Measurements from ENCODE around the gene AP2A1. TPM values are rescaled to one million over a fixed set of nuclear protein-coding genes. Genes with fewer than 3 reads are reported as not detected.

The AP2A1 gene
- total and polyA plus RNA-seq, 9 of the 15 experiments (the other 6 are each of a cell fraction or from before 2014, with no cell fraction given) = 0.55 to 150 (median 31.9) TPM

GRCh38 chr19:49791776-49792445, 25.1 kb downstream of the AP2A1 start (continued):
- TF ChIP-seq TCF7 (IDR thresholded peaks at IDR 0.05; ENCODE audit: borderline replicate concordance) (no peak), HIVEP1 (CRISPR knock-in tag; IDR thresholded peaks at IDR 0.05) (no peak), POLR2G (IDR thresholded peaks at IDR 0.05; ENCODE audit: low read depth, low read length) (0 out of 2 replicates have a peak, but pooled peaks have one; percentile 25), CXXC5 (CRISPR knock-in tag; IDR thresholded peaks at IDR 0.05) (no peak), GABPB1 (CRISPR knock-in tag; IDR thresholded peaks at IDR 0.05) (no peak)

GRCh38 chr19:49792829-49793560, 26.2 kb downstream of the AP2A1 start:
- no peak for ATAC-seq
- ChIA-PET CTCF (ENCODE audit: low intra/inter-chr PET ratio) (no interaction called here), POLR2A (interaction anchor here (1.0 kb wide), 1 partner anchor 27 kb away, joined by 3 read pairs; no protein-coding TSS in a partner anchor)
- Histone ChIP-seq H3K4me3 (no peak overlapping the region), H3K9me3 (replicated peaks; ENCODE audit: control insufficient read depth, insufficient read depth, low read depth, low read length) (no peaks in the 10 kb centered on the region), H3K9ac (ENCODE audit: insufficient read depth in 1 of 2, low read depth in 2 of 2, low read length in 2 of 2) (0 out of 4 replicates have a peak overlapping the region, but pooled peaks of 1 of the 2 experiments have one; percentile 61), H2AFZ (ENCODE audit: low read depth, low read length) (no peak overlapping the region), H3K4me1 (replicated peaks in 1 of 2; ENCODE audit: control insufficient read depth in 2 of 2, insufficient read depth in 2 of 2, low read length in 2 of 2) (peaks cover 0 to 32% of the 10 kb centered on the region in 2 experiments; a peak in 3 of 5 replicates), H3K27me3 (ENCODE audit: control insufficient read depth in 2 of 2, insufficient read depth in 2 of 2, low read length in 2 of 2) (no peaks in the 10 kb centered on the region), H3K9me1 (ENCODE audit: control insufficient read depth, insufficient read depth, low read length) (no peaks in the 10 kb centered on the region), H4K20me1 (replicated peaks; ENCODE audit: control insufficient read depth, insufficient read depth, low read length) (no peaks in the 10 kb centered on the region; the same call in 1 of the 2 replicates), H3K4me2 (ENCODE audit: insufficient read depth, low read length) (no peak overlapping the region), H3K27ac (ENCODE audit: extremely low read depth, low read depth, low read length) (no peak overlapping the region; the same call in 2 of the 3 replicates), H3K36me3 (ENCODE audit: control insufficient read depth, insufficient read depth, low read length) (peaks cover 88% of the 10 kb centered on the region), H3K79me2 (ENCODE audit: control insufficient read depth, insufficient read depth, low read length) (peaks cover 10% of the 10 kb centered on the region)
- TF ChIP-seq ZNF639 (CRISPR knock-in tag; conservative IDR thresholded peaks at IDR 0.05 in 1 of 2, IDR thresholded peaks at IDR 0.05 in 1 of 2) (no peak), ZNF695 (CRISPR knock-in tag; IDR thresholded peaks at IDR 0.05) (no peak), GMEB1 (CRISPR knock-in tag; IDR thresholded peaks at IDR 0.05) (no peak), HMG20B (CRISPR knock-in tag; IDR thresholded peaks at IDR 0.05) (no peak), MCM2 (IDR thresholded peaks at IDR 0.05; ENCODE audit: low read depth) (no peak), POLR2G (IDR thresholded peaks at IDR 0.05; ENCODE audit: low read depth, low read length) (peak; percentile 37; the same call in 1 of the 2 replicates)
- WGBS (ENCODE audit: insufficient coverage, low coverage, missing lambda C conversion rate) = 90% methylated on average over 16 of the region's 22 CpGs
- intact Hi-C loops (cut with micrococcal nuclease) = no loop called here
- in situ Hi-C loops (cut with MboI) = no loop called here
- no peak for DNase-seq (ENCODE audit: extremely low read depth in 1 of 4, low spot score in 3 of 4)
- BruUV-seq (replicated peaks) = no TSS peak
- FAIRE-seq = no peak
